Measurements from ENCODE around the gene MAPK8IP3. TPM values are rescaled to one million over a fixed set of nuclear protein-coding genes. Genes with fewer than 3 reads are reported as not detected.

MAPK8IP3 gene, protein sequence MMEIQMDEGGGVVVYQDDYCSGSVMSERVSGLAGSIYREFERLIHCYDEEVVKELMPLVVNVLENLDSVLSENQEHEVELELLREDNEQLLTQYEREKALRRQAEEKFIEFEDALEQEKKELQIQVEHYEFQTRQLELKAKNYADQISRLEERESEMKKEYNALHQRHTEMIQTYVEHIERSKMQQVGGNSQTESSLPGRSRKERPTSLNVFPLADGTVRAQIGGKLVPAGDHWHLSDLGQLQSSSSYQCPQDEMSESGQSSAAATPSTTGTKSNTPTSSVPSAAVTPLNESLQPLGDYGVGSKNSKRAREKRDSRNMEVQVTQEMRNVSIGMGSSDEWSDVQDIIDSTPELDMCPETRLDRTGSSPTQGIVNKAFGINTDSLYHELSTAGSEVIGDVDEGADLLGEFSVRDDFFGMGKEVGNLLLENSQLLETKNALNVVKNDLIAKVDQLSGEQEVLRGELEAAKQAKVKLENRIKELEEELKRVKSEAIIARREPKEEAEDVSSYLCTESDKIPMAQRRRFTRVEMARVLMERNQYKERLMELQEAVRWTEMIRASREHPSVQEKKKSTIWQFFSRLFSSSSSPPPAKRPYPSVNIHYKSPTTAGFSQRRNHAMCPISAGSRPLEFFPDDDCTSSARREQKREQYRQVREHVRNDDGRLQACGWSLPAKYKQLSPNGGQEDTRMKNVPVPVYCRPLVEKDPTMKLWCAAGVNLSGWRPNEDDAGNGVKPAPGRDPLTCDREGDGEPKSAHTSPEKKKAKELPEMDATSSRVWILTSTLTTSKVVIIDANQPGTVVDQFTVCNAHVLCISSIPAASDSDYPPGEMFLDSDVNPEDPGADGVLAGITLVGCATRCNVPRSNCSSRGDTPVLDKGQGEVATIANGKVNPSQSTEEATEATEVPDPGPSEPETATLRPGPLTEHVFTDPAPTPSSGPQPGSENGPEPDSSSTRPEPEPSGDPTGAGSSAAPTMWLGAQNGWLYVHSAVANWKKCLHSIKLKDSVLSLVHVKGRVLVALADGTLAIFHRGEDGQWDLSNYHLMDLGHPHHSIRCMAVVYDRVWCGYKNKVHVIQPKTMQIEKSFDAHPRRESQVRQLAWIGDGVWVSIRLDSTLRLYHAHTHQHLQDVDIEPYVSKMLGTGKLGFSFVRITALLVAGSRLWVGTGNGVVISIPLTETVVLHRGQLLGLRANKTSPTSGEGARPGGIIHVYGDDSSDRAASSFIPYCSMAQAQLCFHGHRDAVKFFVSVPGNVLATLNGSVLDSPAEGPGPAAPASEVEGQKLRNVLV (N-terminal part only)
- total RNA-seq = 29.7 and 69.6 TPM in 2 replicates

DNA sequence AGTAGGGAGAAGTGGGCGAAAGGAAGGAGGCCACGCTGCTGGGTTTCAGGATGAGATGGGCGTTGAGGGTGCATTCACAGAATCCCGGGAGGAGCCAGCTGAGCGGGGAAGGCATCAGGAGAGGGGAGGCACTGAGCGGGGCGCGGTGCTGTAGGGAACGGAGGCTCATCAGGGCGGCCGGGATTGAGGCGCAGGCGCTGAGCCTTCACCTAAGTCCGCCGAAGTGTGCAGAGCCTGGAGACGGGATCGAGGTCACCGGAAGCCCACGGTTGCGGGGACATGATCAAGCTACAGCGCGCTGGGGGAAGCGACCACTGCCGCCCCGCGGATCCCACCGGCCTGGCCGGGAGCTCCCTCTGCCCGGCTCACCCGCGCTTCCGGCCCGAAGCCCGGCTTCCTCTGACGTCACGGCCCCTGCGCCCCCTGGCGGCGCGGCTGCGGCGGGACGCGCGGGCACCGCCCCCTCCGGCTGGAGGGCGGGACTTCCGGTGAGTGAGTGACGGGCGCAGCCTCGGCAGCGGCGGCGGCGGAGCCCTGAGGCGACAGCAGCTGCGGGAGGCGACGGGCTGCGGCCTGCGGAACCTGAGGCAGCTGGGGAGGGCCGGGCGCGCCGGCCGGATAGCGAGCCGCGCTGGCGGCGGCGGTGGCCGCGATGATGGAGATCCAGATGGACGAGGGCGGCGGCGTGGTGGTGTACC is at the start of gene MAPK8IP3:
Gene MAPK8IP3, plus strand, starts transcription at position 508 of the 698 bp plus-strand sequence. Its CDS starts 145 bp downstream, at position 653.

DNA sequence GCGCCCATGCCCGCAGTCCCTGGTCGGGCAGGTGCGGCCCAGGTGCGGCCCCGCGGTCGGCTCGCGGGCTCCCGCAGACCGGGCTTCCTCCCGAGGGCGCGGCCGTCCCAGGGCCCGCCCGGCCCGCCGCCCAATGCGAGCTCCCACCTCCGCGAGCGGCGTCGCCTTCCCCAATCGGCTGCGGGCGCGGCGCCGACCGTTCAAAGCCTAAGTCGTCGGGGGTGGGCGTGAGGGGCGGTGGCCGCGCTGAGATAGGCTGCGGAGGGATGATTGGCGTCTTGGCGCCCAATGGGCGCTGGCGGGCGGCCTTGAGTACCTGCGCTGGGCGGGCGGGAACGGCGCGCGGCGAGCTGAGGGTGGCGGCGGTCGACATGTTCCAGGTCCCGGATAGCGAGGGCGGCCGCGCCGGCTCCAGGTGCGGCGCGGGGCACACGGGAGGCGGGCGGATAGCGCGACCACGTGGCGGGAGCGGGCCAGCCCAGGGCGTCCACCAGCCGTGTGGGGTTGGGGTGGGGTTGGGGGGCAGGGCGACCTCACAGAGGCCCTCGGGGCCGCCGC is 28.0 kb upstream of the MAPK8IP3 start, which contains the start of gene JPT2:
Gene JPT2, plus strand, starts transcription at position 338 of the 558 bp plus-strand sequence. Its CDS starts 34 bp downstream, at position 372.

DNA sequence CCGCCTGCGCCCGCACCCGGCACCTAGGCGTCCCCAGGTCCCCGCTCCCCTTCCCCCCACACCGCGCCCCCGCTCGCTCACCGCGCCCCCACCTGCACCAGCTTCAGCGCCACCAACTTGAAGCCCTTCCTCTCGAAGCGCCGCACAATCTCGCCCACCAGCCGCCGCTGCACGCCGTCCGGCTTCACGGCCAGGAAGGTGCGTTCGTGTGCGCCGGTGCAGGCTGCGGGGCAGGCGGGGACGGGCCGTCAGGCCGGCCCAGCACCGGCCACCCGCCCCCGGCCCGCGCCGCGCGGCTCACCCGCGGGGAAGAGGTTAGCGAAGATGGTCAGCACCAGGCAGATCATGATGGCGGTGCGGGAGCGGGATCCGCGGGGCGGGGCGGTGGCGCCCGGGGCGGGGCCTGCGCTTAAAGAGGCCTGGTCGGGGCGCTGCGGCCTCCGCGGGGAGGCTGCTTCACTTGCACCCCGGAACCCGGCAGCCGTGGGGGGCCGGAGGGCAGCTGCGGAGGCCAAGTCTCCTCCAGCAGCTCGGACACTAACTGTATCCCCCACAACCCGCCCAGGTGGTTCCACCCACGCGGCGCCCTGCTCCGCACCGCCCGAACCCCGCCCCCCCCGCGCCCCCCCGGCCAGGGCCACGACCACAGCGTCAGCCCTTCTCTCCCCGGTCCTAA is 65.3 kb downstream of the MAPK8IP3 start, which contains the start of gene NME3:
Gene NME3, minus strand, starts transcription at position 356 of the 676 bp plus-strand sequence. Its CDS starts 9 bp downstream, at position 347.

DNA sequence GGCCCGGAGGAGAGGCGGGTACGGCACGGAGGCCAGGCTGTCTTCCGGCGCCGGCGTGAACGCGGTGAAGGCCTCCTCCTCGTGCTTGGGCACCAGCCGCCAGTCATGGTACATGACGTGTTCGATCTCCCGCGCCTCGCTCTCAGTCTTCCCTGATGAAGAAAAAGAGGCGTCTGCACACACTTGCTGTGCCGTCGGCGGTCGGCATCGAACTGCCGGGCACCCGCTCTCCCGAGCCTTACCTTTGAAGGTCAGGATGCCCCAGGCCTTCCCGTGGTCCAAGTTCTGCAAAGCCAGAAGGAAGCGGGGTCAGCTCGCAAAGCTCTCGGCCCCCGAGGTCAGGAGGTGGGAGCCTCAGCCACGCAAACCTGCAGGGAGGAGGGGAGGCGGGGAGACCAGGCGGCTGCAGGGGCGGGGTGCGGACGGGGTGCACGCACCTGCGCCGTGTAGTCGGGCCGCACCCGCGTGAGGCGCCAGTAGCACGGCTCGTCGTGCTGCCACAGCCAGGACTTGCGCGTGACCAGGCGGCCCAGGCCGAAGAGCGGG is 66.4 kb downstream of the MAPK8IP3 start, which contains the start of gene EME2:
Gene EME2, plus strand, starts transcription at position 449 of the 546 bp plus-strand sequence. CDS start 418 bp downstream, outside the sequence.

DNA sequence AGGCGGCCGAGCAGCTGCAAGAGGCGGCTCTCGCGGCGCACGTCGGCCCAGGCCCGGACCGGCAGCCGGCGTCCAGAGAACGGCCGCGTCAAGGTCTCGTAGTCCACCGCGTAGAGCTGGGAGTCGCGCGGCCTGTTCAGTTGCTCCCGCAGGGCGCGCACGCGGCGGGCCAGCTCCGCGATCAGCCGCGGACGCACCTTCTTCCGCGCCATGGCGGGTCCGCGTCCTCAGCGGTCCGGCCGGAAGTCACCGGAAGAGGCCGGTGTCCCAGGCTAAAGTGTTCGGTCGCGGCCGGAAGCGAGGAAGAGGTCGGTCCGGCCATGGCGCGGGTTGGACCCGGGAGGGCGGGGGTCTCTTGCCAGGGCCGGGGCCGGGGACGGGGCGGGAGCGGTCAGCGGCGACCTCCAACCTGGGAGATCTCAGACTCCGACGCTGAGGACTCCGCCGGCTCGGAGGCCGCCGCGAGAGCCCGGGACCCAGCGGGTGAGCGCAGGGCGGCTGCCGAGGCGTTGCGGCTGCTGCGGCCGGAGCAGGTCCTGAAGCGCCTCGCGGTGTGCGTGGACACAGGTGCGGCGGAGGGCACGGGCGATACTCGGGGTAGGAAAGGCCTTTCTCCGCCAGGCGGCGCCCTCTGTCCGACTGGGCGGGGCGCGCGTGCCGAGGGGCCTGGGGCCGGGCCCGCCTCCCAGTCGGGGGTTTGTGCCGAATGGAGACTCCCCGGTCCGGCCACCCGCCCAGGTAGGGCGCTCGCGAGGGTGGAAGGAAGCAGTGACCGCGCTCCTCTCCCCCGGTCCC is 67.1 kb downstream of the MAPK8IP3 start, which contains the start of gene MRPS34:
Gene MRPS34, minus strand, starts transcription at position 227 of the 795 bp plus-strand sequence. Its CDS starts 15 bp downstream, at position 212.

DNA sequence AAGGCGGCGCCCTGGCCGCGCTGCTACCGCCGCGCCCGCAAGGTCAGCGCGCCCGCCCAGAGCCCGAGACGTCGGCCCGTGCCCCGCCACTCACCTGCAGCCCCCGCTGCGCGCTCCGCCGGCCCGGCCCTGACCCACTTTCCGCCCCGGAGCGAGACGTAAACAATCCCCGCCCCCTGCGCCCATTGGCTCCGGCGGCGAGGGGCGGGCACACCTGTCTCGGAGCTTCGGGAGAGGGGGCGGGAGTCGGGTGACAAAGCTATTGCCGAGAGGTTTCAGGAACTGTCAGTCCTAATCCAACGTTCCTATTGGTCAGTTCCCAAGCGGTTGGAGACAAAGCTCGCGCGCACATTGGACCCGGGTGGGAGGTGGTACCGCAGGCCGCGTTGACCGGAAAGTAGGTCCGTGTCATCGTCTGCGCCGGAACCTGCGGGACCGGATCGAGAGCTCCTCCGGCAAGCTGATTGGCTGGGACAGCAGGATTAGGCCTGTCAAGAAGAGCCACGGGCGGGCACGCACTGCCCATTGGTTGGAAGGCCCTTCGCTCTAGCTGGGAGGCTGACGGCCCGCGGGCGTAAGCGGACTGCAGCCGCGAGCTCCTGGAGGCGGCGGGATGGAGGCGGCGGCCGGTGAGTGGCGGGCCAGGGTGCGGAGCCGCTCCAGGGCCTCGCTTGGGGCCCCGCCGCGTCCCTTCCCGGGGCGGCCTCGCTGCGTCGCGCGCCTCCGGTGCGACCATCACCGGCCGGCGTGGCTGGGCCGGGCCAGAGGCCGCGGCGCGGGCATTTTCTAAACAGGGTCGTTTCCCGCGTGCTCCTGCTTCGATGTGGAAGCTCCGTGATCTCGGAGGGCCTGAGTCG is 76.6 kb downstream of the MAPK8IP3 start, which contains the start of the genes NUBP2 and SPSB3:
Gene NUBP2, plus strand, starts transcription at position 553 of the 857 bp plus-strand sequence. Its CDS starts 61 bp downstream, at position 614.
Gene SPSB3, minus strand, starts transcription at position 164 of the 857 bp plus-strand sequence. CDS start 1,088 bp downstream, outside the sequence.

DNA sequence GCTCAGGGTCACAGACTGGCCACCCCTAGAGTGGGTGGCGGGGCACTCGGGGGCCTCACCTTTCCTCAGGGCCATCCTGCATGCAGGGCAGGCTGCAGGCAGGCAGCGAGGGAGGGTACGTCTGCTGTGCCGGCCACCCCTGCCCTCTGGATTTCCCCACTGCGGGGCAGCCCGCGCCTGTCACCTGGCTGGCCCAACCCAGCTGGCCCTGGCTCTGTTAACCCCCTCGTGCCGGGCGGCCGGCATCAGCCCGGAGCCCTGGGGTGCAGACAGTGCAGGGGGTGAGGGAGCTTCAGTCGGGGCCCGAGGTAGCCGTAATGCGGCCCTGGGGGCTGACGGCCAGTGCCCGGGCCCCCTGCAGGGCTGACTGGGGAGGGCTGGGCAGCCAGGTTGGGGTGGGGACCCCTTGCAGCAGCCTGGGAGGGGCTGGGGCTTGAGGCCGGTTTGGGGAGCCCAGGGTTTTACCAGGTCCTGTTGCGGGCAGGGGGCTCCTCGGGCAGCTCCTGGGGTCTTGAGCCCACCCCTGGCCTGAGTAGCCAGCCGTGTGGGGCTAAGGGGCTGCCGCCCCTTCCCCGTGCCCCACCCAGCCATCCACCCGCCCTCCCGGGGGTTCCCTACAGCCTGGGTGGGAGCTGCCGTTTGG is 87.7 kb downstream of the MAPK8IP3 start, which contains the start of gene IGFALS:
Gene IGFALS, minus strand, starts transcription at position 128 of the 643 bp plus-strand sequence. Its CDS starts 53 bp downstream, at position 75.

Other genes starting within 250 kb of the MAPK8IP3 start
- 73.9 and 75.6 TPM in 2 replicates for gene CLCN7, start 231.2 kb upstream of the MAPK8IP3 start, total RNA-seq
- gene PTX4, start 217.3 kb upstream of the MAPK8IP3 start, total RNA-seq = not detected in 2 replicates
- 12.8 and 15.4 TPM in 2 replicates for gene TELO2, start 212.8 kb upstream of the MAPK8IP3 start, total RNA-seq
- gene TMEM204, start 172.5 kb upstream of the MAPK8IP3 start, total RNA-seq = 1.4 and 4.8 TPM in 2 replicates
- 32.5 and 41.0 TPM in 2 replicates for gene IFT140, start 94.1 kb upstream of the MAPK8IP3 start, total RNA-seq
- 5.0 and 11.4 TPM in 2 replicates for gene CRAMP1, start 93.8 kb upstream of the MAPK8IP3 start, total RNA-seq
- gene JPT2, start 27.9 kb upstream of the MAPK8IP3 start, total RNA-seq = 25.5 and 69.2 TPM in 2 replicates
- 54.8 and 102 TPM in 2 replicates for gene NME3, start 65.3 kb downstream of the MAPK8IP3 start, total RNA-seq
- 17.2 and 20.9 TPM in 2 replicates for gene EME2, start 66.6 kb downstream of the MAPK8IP3 start, total RNA-seq
- 57.5 and 73.0 TPM in 2 replicates for gene MRPS34, start 66.9 kb downstream of the MAPK8IP3 start, total RNA-seq
- 24.1 and 30.9 TPM in 2 replicates for gene SPSB3, start 76.4 kb downstream of the MAPK8IP3 start, total RNA-seq
- gene NUBP2, start 76.8 kb downstream of the MAPK8IP3 start, total RNA-seq = 52.0 and 60.9 TPM in 2 replicates
- not detected in 2 replicates for gene IGFALS, start 87.5 kb downstream of the MAPK8IP3 start, total RNA-seq
- gene HAGH, start 120.6 kb downstream of the MAPK8IP3 start, total RNA-seq = 54.9 and 57.3 TPM in 2 replicates
- gene FAHD1, start 121.0 kb downstream of the MAPK8IP3 start, total RNA-seq = 57.6 and 61.4 TPM in 2 replicates
- gene MEIOB, start 166.0 kb downstream of the MAPK8IP3 start, total RNA-seq = not detected in 2 replicates
- gene HS3ST6, start 212.2 kb downstream of the MAPK8IP3 start, total RNA-seq = not detected in 2 replicates
- 4.1 and 6.2 TPM in 2 replicates for gene MSRB1, start 237.0 kb downstream of the MAPK8IP3 start, total RNA-seq
- not detected in 2 replicates for gene RPL3L, start 248.5 kb downstream of the MAPK8IP3 start, total RNA-seq